ENCODE data around the gene POLRMT. TPM values are rescaled to one million over a fixed set of nuclear protein-coding genes. Genes with fewer than 3 reads are reported as not detected.

Gene POLRMT
- total RNA-seq, 1 experiment from 2014 or later, result 40.9 TPM

- H3K27me3 Mint-ChIP-seq (ENCODE audit: insufficient read depth, unreplicated experiment), result no peaks in the 10 kb centered on the region
- ChIA-PET CTCF (no interaction called here), POLR2A (no interaction called here)
- H3K9me3 Mint-ChIP-seq (ENCODE audit: unreplicated experiment), result no peaks in the 10 kb centered on the region
- TF ChIP-seq CTCF (IDR thresholded peaks at IDR 0.05; ENCODE audit: unreplicated experiment), result no peak
- DNase-seq (ENCODE audit: unreplicated experiment), result no peak
- peaks cover 45% of the 10 kb centered on the region for H3K36me3 Mint-ChIP-seq (ENCODE audit: insufficient read depth, unreplicated experiment)
- no peak overlapping the region for H3K27ac Mint-ChIP-seq (ENCODE audit: low read depth, unreplicated experiment)
- intact Hi-C loops (cut with micrococcal nuclease), result no loop called here
- no peak overlapping the region for H3K4me3 Mint-ChIP-seq (ENCODE audit: unreplicated experiment)
- BruUV-seq (replicated peaks), result no TSS peak
- peaks cover 9% of the 10 kb centered on the region for H3K4me1 Mint-ChIP-seq (ENCODE audit: insufficient read depth, unreplicated experiment)
Measured at GRCh38 chr19:580274-580835, 53.0 kb downstream of the POLRMT start.

GRCh38 chr19:579842-580155 is 53.5 kb downstream of the POLRMT start:
- Mint-ChIP-seq H3K4me1 (ENCODE audit: insufficient read depth, unreplicated experiment) (peaks cover 14% of the 10 kb centered on the region), H3K27ac (ENCODE audit: low read depth, unreplicated experiment) (no peak overlapping the region), H3K4me3 (ENCODE audit: unreplicated experiment) (no peak overlapping the region), H3K36me3 (ENCODE audit: insufficient read depth, unreplicated experiment) (peaks cover 45% of the 10 kb centered on the region), H3K27me3 (ENCODE audit: insufficient read depth, unreplicated experiment) (no peaks in the 10 kb centered on the region), H3K9me3 (ENCODE audit: unreplicated experiment) (no peaks in the 10 kb centered on the region)
- ChIA-PET CTCF (no interaction called here), POLR2A (no interaction called here)
- intact Hi-C loops (cut with micrococcal nuclease), result no loop called here
- no peak for TF ChIP-seq CTCF (IDR thresholded peaks at IDR 0.05; ENCODE audit: unreplicated experiment)
- DNase-seq (ENCODE audit: unreplicated experiment), result no peak
- no TSS peak for BruUV-seq (replicated peaks)

GRCh38 chr19:579111-579841 is 54.1 kb downstream of the POLRMT start:
- no peak overlapping the region for H3K27ac Mint-ChIP-seq (ENCODE audit: low read depth, unreplicated experiment)
- H3K36me3 Mint-ChIP-seq (ENCODE audit: insufficient read depth, unreplicated experiment), result peaks cover 45% of the 10 kb centered on the region
- H3K27me3 Mint-ChIP-seq (ENCODE audit: insufficient read depth, unreplicated experiment), result no peaks in the 10 kb centered on the region
- no peak for TF ChIP-seq CTCF (IDR thresholded peaks at IDR 0.05; ENCODE audit: unreplicated experiment)
- H3K4me3 Mint-ChIP-seq (ENCODE audit: unreplicated experiment), result no peak overlapping the region
- H3K9me3 Mint-ChIP-seq (ENCODE audit: unreplicated experiment), result no peaks in the 10 kb centered on the region
- CTCF ChIA-PET, result interaction anchor here (1.0 kb wide), 1 partner anchor 49 kb away, joined by 3 read pairs; no protein-coding TSS in a partner anchor
- peaks cover 17% of the 10 kb centered on the region for H3K4me1 Mint-ChIP-seq (ENCODE audit: insufficient read depth, unreplicated experiment)
- no peak for DNase-seq (ENCODE audit: unreplicated experiment)
- POLR2A ChIA-PET, result no interaction called here
- no TSS peak for BruUV-seq (replicated peaks)
- intact Hi-C loops (cut with micrococcal nuclease), result no loop called here

GRCh38 chr19:577439-578392 is 55.6 kb downstream of the POLRMT start:
- no peaks in the 10 kb centered on the region for H3K9me3 Mint-ChIP-seq (ENCODE audit: unreplicated experiment)
- no peak overlapping the region for H3K27ac Mint-ChIP-seq (ENCODE audit: low read depth, unreplicated experiment)
- no peak for TF ChIP-seq CTCF (IDR thresholded peaks at IDR 0.05; ENCODE audit: unreplicated experiment)
- ChIA-PET POLR2A (interaction anchor here (1.7 to 7.7 kb wide), 4 partner anchors 9 to 89 kb away, joined by 4 to 110 read pairs (median 16); partner anchors contain the start of gene CDC34), CTCF (interaction anchor here (1.7 kb wide), 1 partner anchor 45 kb away, joined by 3 read pairs; no protein-coding TSS in a partner anchor)
- no peak overlapping the region for H3K4me3 Mint-ChIP-seq (ENCODE audit: unreplicated experiment)
- BruUV-seq (replicated peaks), result no TSS peak
- H3K27me3 Mint-ChIP-seq (ENCODE audit: insufficient read depth, unreplicated experiment), result no peaks in the 10 kb centered on the region
- H3K4me1 Mint-ChIP-seq (ENCODE audit: insufficient read depth, unreplicated experiment), result peaks cover 17% of the 10 kb centered on the region
- H3K36me3 Mint-ChIP-seq (ENCODE audit: insufficient read depth, unreplicated experiment), result peaks cover 38% of the 10 kb centered on the region
- no peak for DNase-seq (ENCODE audit: unreplicated experiment)
- intact Hi-C loops (cut with micrococcal nuclease), result no loop called here
